ENCODE results near the gene DERL3.

Gene DERL3

GRCh38 chr22:23838681-23839468, at the start of gene DERL3 (continued):
- TF ChIP-seq ZNF560 (tag by site-specific recombination; IDR thresholded peaks at IDR 0.05; ENCODE audit: borderline replicate concordance) = no peak
- no peak for TF ChIP-seq ZNF24 (tag by site-specific recombination; IDR thresholded peaks at IDR 0.05)
- no peak for TF ChIP-seq ZNF398 (tag by site-specific recombination; IDR thresholded peaks at IDR 0.05)
- TF ChIP-seq ZFP3 (tag by site-specific recombination; IDR thresholded peaks at IDR 0.05; ENCODE audit: low read depth) = no peak
- no peak for TF ChIP-seq ZNF26 (tag by site-specific recombination; IDR thresholded peaks at IDR 0.05)
- TF ChIP-seq ZNF555 (tag by site-specific recombination; conservative IDR thresholded peaks at IDR 0.05) = no peak
- TF ChIP-seq ZNF473 (tag by site-specific recombination; IDR thresholded peaks at IDR 0.05) = no peak
- TF ChIP-seq ZNF513 (tag by site-specific recombination; IDR thresholded peaks at IDR 0.05) = no peak
- no peak for TF ChIP-seq ZNF621 (tag by site-specific recombination; IDR thresholded peaks at IDR 0.05)
- TF ChIP-seq OSR2 (tag by site-specific recombination; IDR thresholded peaks at IDR 0.05) = no peak
- no peak for TF ChIP-seq ZNF266 (tag by site-specific recombination; IDR thresholded peaks at IDR 0.05; ENCODE audit: low read depth)
- 0 out of 2 replicates have a peak, but pooled peaks have one; percentile 53 for TF ChIP-seq KLF16 (tag by site-specific recombination; IDR thresholded peaks at IDR 0.05)
- TF ChIP-seq ZNF423 (tag by site-specific recombination; IDR thresholded peaks at IDR 0.05) = no peak
- TF ChIP-seq PRDM2 (tag by site-specific recombination; IDR thresholded peaks at IDR 0.05; ENCODE audit: borderline replicate concordance) = no peak
- no peak for TF ChIP-seq ZNF792 (tag by site-specific recombination; IDR thresholded peaks at IDR 0.05)
- TF ChIP-seq ZNF391 (tag by site-specific recombination; IDR thresholded peaks at IDR 0.05; ENCODE audit: borderline replicate concordance, low read depth) = no peak
- no peak for TF ChIP-seq ZNF174 (tag by site-specific recombination; IDR thresholded peaks at IDR 0.05)
- no peak for TF ChIP-seq ZSCAN4 (tag by site-specific recombination; IDR thresholded peaks at IDR 0.05)
- no peak for TF ChIP-seq ZNF776 (tag by site-specific recombination; IDR thresholded peaks at IDR 0.05; ENCODE audit: borderline replicate concordance)
- peak; percentile 95 for TF ChIP-seq ZFHX2 (tag by site-specific recombination; conservative IDR thresholded peaks at IDR 0.05)
- TF ChIP-seq ZNF664 (tag by site-specific recombination; IDR thresholded peaks at IDR 0.05) = no peak

Measured in HEK293 (cell line).